Gastrocnemius medialis (tissue), 4 donors: ENCODE measurements around the gene ITPKB.

Source experiments
- CTCF ChIP-seq, 5 experiments: fragments of 450-650 bp in 3 of 5; fragments of 200-600 bp in 2 of 5; sonication (generic) in 2 of 5; IDR thresholded peaks in 4 of 5; conservative IDR thresholded peaks in 1 of 5; 1 replicate in 4 of 5; 2 replicates in 1 of 5; pipeline ENCODE4 v1.5.1; 2016 to 2019; ENCODE audit warnings: antibody characterized with exemption in 5 of 5, mild to moderate bottlenecking in 3 of 5, moderate library complexity in 3 of 5
- POLR2A ChIP-seq, 2 donors: fragments of 450-650 bp; IDR thresholded peaks; one replicate each; pipeline ENCODE4 v1.6.1; 2017; ENCODE audit warnings: antibody characterized with exemption in 2 of 2, mild to moderate bottlenecking in 2 of 2, moderate library complexity in 2 of 2

- TF ChIP-seq CTCF (IDR thresholded peaks at IDR 0.05 in 4 of 5, conservative IDR thresholded peaks at IDR 0.05 in 1 of 5) (no peak), POLR2A (IDR thresholded peaks at IDR 0.05) (no peak)
Observed at GRCh38 chr1:226596531-226597165, 142.4 kb downstream of the ITPKB start.
